Smooth muscle cell (in vitro differentiated cells): Measurements from ENCODE around the gene RNF7. TPM values are rescaled to one million over a fixed set of nuclear protein-coding genes. Genes with fewer than 3 reads are reported as not detected.
"Not testable (repeated sequence)": the region's sequence is repeated elsewhere in the genome, so short reads cannot be mapped to it uniquely, and the experiment has no call there.

Source experiments
- DNase-seq: peaks from one replicate; lab custom pipeline; 2025; ENCODE audit not compliant: unreplicated experiment; lab: John Stamatoyannopoulos, UW
- H2AFZ ChIP-seq: fragments of 200-600 bp; sonication (generic); 2 replicates; pipeline ENCODE4 v1.6.0; 2016; ENCODE audit warnings: antibody characterized with exemption, low read depth, mild to moderate bottlenecking
- H3F3A ChIP-seq: fragments of 200-600 bp; sonication (generic); 2 replicates; pipeline ENCODE4 v1.6.0; 2017; ENCODE audit warnings: antibody characterized with exemption, low read depth
- H3K27ac ChIP-seq: fragments of 200-600 bp; sonication (generic); 2 replicates; pipeline ENCODE4 v1.5.1; 2016; ENCODE audit warnings: low read depth, mild to moderate bottlenecking
- H3K27me3 ChIP-seq: fragments of 200-600 bp; sonication (generic); 2 replicates; pipeline ENCODE4 v1.6.1; 2016; ENCODE audit warnings: low read depth, mild to moderate bottlenecking
- H3K36me3 ChIP-seq: fragments of 200-600 bp; sonication (generic); 2 replicates; pipeline ENCODE4 v1.5.1; 2016; ENCODE audit warnings: low read depth
- H3K4me1 ChIP-seq: fragments of 200-600 bp; sonication (generic); 2 replicates; pipeline ENCODE4 v1.5.1; 2016; ENCODE audit warnings: low read depth
- H3K4me2 ChIP-seq: fragments of 200-600 bp; sonication (generic); 2 replicates; pipeline ENCODE4 v1.6.0; 2016; ENCODE audit warnings: mild to moderate bottlenecking
- H3K4me3 ChIP-seq: fragments of 200-600 bp; sonication (generic); 2 replicates; pipeline ENCODE4 v1.5.1; 2016; ENCODE audit warnings: mild to moderate bottlenecking
- H3K79me2 ChIP-seq: fragments of 200-600 bp; sonication (generic); 2 replicates; pipeline ENCODE4 v1.6.0; 2016; ENCODE audit warnings: low read depth, mild to moderate bottlenecking
- H3K9ac ChIP-seq: fragments of 200-600 bp; sonication (generic); 2 replicates; pipeline ENCODE4 v1.6.0; 2016; ENCODE audit warnings: low read depth
- H3K9me3 ChIP-seq: fragments of 200-600 bp; sonication (generic); replicated peaks from 2 replicates; pipeline ENCODE4 v1.5.1; 2016; ENCODE audit warnings: low read depth
- H4K20me1 ChIP-seq: fragments of 200-600 bp; sonication (generic); 2 replicates; pipeline ENCODE4 v1.6.0; 2016; ENCODE audit warnings: low read depth
- WGBS: methylation state at CpG from one replicate; pipeline ENCODE4 v1.1.7; 2016; ENCODE audit warnings: low lambda C conversion rate; 5-methylcytosine and 5-hydroxymethylcytosine counted together
- polyA plus RNA-seq: library from polyadenylated mRNA; unstranded; fragments of >200 nt; fragmentation: Nextera tagmentation; extraction: Ambion mirVana; gene quantifications from 2 replicates; pipeline ENCODE4 v1.2.1, GENCODE V29; 2016
- total RNA-seq: library from RNA; depleted of rRNA; stranded (reverse); fragments of >200 nt; gene quantifications from 2 replicates; pipeline ENCODE4 v1.2.3, GENCODE V29; 2014
- TF ChIP-seq, protein P1 (sequence below): fragments of 200-600 bp; sonication (generic); IDR thresholded peaks from 2 replicates; pipeline ENCODE4 v1.5.1; 2017; ENCODE audit warnings: borderline replicate concordance, mild to moderate bottlenecking, antibody characterized with exemption; ENCODE audit not compliant: insufficient read depth, poor library complexity, severe bottlenecking

The RNF7 gene
- total and polyA plus RNA-seq, 2 experiments from 2014 or later = 130 to 229 TPM

DNA sequence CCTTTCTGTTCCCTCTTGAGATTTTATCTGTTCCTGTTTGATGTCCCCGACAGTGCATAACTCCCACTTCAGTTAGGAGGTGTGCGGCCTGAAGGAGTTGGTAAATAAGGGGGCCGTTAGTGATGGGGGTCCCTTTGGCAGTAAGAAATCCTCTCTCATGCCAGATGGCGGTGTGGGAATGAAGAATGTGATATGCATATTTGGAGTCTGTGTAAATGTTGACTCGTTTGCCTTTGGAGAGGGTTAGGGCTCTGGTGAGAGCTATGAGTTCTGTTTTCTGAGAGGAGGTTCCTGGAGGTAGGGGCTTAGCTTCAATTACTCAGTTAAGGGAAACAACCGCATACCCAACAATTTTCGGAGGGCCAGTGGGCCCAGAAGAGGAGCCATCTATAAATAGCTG is 38.8 kb upstream of the RNF7 start:
- Histone ChIP-seq H3K9ac (no peak overlapping the region), H3K36me3 (no peaks in the 10 kb centered on the region), H3K27ac (no peak overlapping the region), H4K20me1 (no peaks in the 10 kb centered on the region), H3K9me3 (no peaks in the 10 kb centered on the region), H3K79me2 (no peaks in the 10 kb centered on the region), H3K4me2 (peak overlapping the region; percentile 1), H3K4me3 (no peak overlapping the region), H2AFZ (no peak overlapping the region), H3K4me1 (no peaks in the 10 kb centered on the region), H3F3A (no peaks in the 10 kb centered on the region), H3K27me3 (no peaks in the 10 kb centered on the region)
- TF ChIP-seq, protein P1, sequence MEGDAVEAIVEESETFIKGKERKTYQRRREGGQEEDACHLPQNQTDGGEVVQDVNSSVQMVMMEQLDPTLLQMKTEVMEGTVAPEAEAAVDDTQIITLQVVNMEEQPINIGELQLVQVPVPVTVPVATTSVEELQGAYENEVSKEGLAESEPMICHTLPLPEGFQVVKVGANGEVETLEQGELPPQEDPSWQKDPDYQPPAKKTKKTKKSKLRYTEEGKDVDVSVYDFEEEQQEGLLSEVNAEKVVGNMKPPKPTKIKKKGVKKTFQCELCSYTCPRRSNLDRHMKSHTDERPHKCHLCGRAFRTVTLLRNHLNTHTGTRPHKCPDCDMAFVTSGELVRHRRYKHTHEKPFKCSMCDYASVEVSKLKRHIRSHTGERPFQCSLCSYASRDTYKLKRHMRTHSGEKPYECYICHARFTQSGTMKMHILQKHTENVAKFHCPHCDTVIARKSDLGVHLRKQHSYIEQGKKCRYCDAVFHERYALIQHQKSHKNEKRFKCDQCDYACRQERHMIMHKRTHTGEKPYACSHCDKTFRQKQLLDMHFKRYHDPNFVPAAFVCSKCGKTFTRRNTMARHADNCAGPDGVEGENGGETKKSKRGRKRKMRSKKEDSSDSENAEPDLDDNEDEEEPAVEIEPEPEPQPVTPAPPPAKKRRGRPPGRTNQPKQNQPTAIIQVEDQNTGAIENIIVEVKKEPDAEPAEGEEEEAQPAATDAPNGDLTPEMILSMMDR = no peak
- DNase-seq = no peak
- WGBS = 26% methylated on average over 7 of the region's 7 CpGs

DNA sequence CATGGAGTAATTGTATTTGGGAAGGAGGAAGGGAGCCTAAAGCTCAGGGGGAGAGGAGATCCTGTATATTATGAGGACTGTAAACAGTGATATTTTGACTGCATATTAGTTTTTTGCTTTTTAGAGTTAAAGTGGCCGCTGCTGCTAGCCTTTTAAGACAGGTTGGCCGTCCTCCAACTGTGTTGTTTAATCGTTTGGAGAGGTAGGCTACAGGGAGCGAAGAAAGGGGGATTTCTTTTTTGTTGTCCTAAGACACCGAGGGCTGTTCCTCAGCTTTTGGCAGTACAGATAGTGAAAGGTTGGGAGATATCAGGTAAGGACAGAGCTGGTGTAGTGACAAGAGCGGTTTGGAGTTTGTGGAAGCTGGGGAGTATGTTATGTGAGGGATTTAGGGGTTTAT is 38.2 kb upstream of the RNF7 start:
- Histone ChIP-seq H4K20me1 (no peaks in the 10 kb centered on the region), H3K4me1 (no peaks in the 10 kb centered on the region), H2AFZ (no peak overlapping the region), H3K4me3 (no peak overlapping the region), H3K9me3 (no peaks in the 10 kb centered on the region), H3K27me3 (no peaks in the 10 kb centered on the region), H3K36me3 (no peaks in the 10 kb centered on the region), H3K79me2 (no peaks in the 10 kb centered on the region), H3F3A (no peaks in the 10 kb centered on the region), H3K4me2 (no peak overlapping the region), H3K27ac (no peak overlapping the region), H3K9ac (no peak overlapping the region)
- WGBS = 95% methylated on average over 6 of the region's 6 CpGs
- TF ChIP-seq, protein P1 = no peak
- DNase-seq = no peak

DNA sequence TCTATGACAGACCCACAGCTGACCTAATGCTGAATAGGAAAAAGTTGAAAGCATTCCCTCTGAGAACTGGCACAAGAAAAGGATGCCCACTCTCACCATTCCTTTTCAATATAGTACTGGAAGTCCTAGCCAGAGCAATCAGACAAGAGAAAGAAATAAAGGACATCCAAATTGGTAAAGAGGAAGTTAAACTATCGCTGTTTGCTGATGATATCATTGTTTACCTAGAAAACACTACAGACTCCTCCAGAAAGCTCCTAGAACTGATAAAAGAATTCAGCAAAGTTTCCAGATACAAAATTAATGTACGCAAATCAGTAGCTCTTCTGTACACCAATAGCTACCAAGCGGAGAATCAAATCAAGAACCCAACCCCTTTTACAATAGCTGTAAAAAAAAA is 34.7 kb upstream of the RNF7 start:
- not testable (repeated sequence) for H3K79me2 ChIP-seq, DNase-seq, H3K27me3 ChIP-seq, H4K20me1 ChIP-seq, H2AFZ ChIP-seq, H3K9me3 ChIP-seq, H3K36me3 ChIP-seq, H3F3A ChIP-seq, H3K27ac ChIP-seq, H3K4me2 ChIP-seq, H3K9ac ChIP-seq, H3K4me3 ChIP-seq, H3K4me1 ChIP-seq
- 94% methylated on average over 3 of the region's 3 CpGs for WGBS

DNA sequence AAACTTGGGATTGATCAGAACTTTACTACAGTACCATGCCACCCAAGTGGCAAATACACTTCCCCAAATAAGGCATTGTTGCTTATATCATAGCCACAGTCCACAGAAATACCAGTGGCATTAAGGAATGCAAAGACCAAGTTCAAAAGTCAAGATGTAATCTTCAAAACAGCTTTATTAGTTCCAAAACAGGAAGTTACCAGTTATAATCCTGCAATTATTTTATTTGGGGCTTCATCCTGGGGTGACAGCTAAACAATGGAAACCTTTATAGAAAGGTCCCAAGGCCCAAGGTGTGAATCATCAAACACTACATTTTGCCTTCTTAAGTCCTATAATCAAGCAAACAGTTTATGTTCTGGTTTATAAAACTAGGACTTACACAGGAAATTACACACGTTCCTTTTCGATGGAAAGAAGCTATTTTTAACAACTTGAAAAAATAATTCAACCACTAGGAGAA is 30.3 kb upstream of the RNF7 start:
- Histone ChIP-seq H3K36me3 (no peaks in the 10 kb centered on the region), H3K4me2 (peak overlapping the region; percentile 23), H3K4me1 (no peaks in the 10 kb centered on the region), H3K27ac (no peak overlapping the region), H3K4me3 (no peak overlapping the region), H4K20me1 (no peaks in the 10 kb centered on the region), H3K9me3 (no peaks in the 10 kb centered on the region), H3K27me3 (no peaks in the 10 kb centered on the region), H3F3A (no peaks in the 10 kb centered on the region), H2AFZ (peak overlapping the region; percentile 0), H3K9ac (no peak overlapping the region), H3K79me2 (no peaks in the 10 kb centered on the region)
- DNase-seq = no peak
- TF ChIP-seq, protein P1 = no peak
- WGBS = 20% methylated on average over 2 of the region's 2 CpGs
